DOHH2 (cell line): ENCODE results near the gene HMX3.

ENCODE experiments used
- H3F3A ChIP-seq: fragments of 200-600 bp; sonication (generic), shearing (Covaris generic); 2 replicates; pipeline ENCODE4 v1.6.0; 2016; ENCODE audit warnings: antibody characterized with exemption, mild to moderate bottlenecking; ENCODE audit not compliant: control insufficient read depth, insufficient read depth
- H3K27ac ChIP-seq: fragments of 200-600 bp; sonication (generic); 2 replicates; pipeline ENCODE4 v1.5.1; 2014; ENCODE audit warnings: low read depth, mild to moderate bottlenecking, low read length, moderate library complexity
- H3K27me3 ChIP-seq: fragments of 200-600 bp; sonication (generic); 2 replicates; pipeline ENCODE4 v1.6.1; 2014; ENCODE audit warnings: mild to moderate bottlenecking, low read length, mixed read lengths; ENCODE audit not compliant: control insufficient read depth
- H3K36me3 ChIP-seq: fragments of 200-600 bp; sonication (generic); 2 replicates; pipeline ENCODE4 v1.6.1; 2014; ENCODE audit warnings: mild to moderate bottlenecking, low read length, moderate library complexity, mixed read lengths; ENCODE audit not compliant: control insufficient read depth
- H3K4me1 ChIP-seq: fragments of 200-600 bp; sonication (generic); 2 replicates; pipeline ENCODE4 v1.6.1; 2014; ENCODE audit warnings: mild to moderate bottlenecking, low read length, mixed read lengths; ENCODE audit not compliant: control insufficient read depth
- H3K4me2 ChIP-seq: fragments of 200-600 bp; sonication (generic); 2 replicates; pipeline ENCODE4 v1.6.0; 2014; ENCODE audit warnings: mild to moderate bottlenecking, low read length, moderate library complexity
- H3K4me3 ChIP-seq: fragments of 200-600 bp; sonication (generic); 2 replicates; pipeline ENCODE4 v1.5.1; 2014; ENCODE audit warnings: mild to moderate bottlenecking, low read length, mixed read lengths
- H3K79me2 ChIP-seq: fragments of 200-600 bp; sonication (generic); 2 replicates; pipeline ENCODE4 v1.6.1; 2014; ENCODE audit warnings: mild to moderate bottlenecking, low read length, mixed read lengths; ENCODE audit not compliant: control insufficient read depth
- H3K9me2 ChIP-seq: fragments of 200-600 bp; sonication (generic); replicated peaks from 2 replicates; pipeline ENCODE4 v1.6.1; 2014; ENCODE audit warnings: mild to moderate bottlenecking, low read length, mixed read lengths; ENCODE audit not compliant: control insufficient read depth
- H3K9me3 ChIP-seq: fragments of 200-600 bp; sonication (generic); 2 replicates; pipeline ENCODE4 v1.6.1; 2014; ENCODE audit warnings: antibody characterized with exemption, low read length, mixed read lengths; ENCODE audit not compliant: control insufficient read depth, insufficient read depth
- H4K20me1 ChIP-seq: fragments of 200-600 bp; sonication (generic); 2 replicates; pipeline ENCODE4 v1.6.0; 2014; ENCODE audit warnings: low read depth, mild to moderate bottlenecking, antibody characterized with exemption, low read length, moderate library complexity; ENCODE audit not compliant: control insufficient read depth, insufficient read depth
- CTCF ChIP-seq: fragments of 200-600 bp; sonication (generic); IDR thresholded peaks from one replicate; pipeline ENCODE4 v1.5.1; 2014; ENCODE audit warnings: antibody characterized with exemption, mild to moderate bottlenecking, low read depth, low read length; ENCODE audit not compliant: poor library complexity, severe bottlenecking
- EZH2phosphoT487 ChIP-seq: fragments of 200-600 bp; sonication (generic); IDR thresholded peaks from 2 replicates; pipeline ENCODE4 v1.6.1; 2017; ENCODE audit warnings: borderline replicate concordance, mild to moderate bottlenecking, antibody characterized with exemption, low read length, moderate library complexity, mixed read lengths

HMX3 gene

GRCh38 chr10:123139165-123139520 is 3.4 kb downstream of the HMX3 start:
- Histone ChIP-seq H3K9me2 (no peaks in the 10 kb centered on the region), H3K79me2 (no peaks in the 10 kb centered on the region), H3K4me2 (no peak overlapping the region), H3K4me1 (no peaks in the 10 kb centered on the region), H4K20me1 (no peaks in the 10 kb centered on the region), H3K27ac (no peak overlapping the region), H3F3A (no peaks in the 10 kb centered on the region), H3K36me3 (no peaks in the 10 kb centered on the region), H3K9me3 (no peaks in the 10 kb centered on the region), H3K27me3 (peaks cover 37% of the 10 kb centered on the region), H3K4me3 (no peak overlapping the region)
- TF ChIP-seq CTCF, result no peak
- no peak for TF ChIP-seq EZH2phosphoT487

- H3K79me2 ChIP-seq, result no peaks in the 10 kb centered on the region
- no peak overlapping the region for H3K27ac ChIP-seq
- no peaks in the 10 kb centered on the region for H3K4me1 ChIP-seq
- peaks cover 42% of the 10 kb centered on the region for H3K27me3 ChIP-seq
- no peaks in the 10 kb centered on the region for H3F3A ChIP-seq
- H4K20me1 ChIP-seq, result no peaks in the 10 kb centered on the region
- no peaks in the 10 kb centered on the region for H3K36me3 ChIP-seq
- no peak for TF ChIP-seq EZH2phosphoT487
- no peaks in the 10 kb centered on the region for H3K9me2 ChIP-seq
- H3K4me3 ChIP-seq, result no peak overlapping the region
- no peaks in the 10 kb centered on the region for H3K9me3 ChIP-seq
- no peak overlapping the region for H3K4me2 ChIP-seq
Measured at GRCh38 chr10:123139521-123140163, 3.9 kb downstream of the HMX3 start.

GRCh38 chr10:123140164-123140982 is 4.6 kb downstream of the HMX3 start:
- Histone ChIP-seq H3K36me3 (no peaks in the 10 kb centered on the region), H3K4me3 (no peak overlapping the region), H3K4me2 (no peak overlapping the region), H3K27me3 (peaks cover 45% of the 10 kb centered on the region), H3K4me1 (no peaks in the 10 kb centered on the region), H4K20me1 (no peaks in the 10 kb centered on the region), H3F3A (no peaks in the 10 kb centered on the region), H3K9me3 (no peaks in the 10 kb centered on the region), H3K27ac (no peak overlapping the region), H3K9me2 (no peaks in the 10 kb centered on the region), H3K79me2 (no peaks in the 10 kb centered on the region)
- TF ChIP-seq EZH2phosphoT487, result no peak
- TF ChIP-seq CTCF, result no peak

GRCh38 chr10:123140983-123141390 is 5.2 kb downstream of the HMX3 start:
- Histone ChIP-seq H3F3A (no peaks in the 10 kb centered on the region), H3K36me3 (no peaks in the 10 kb centered on the region), H3K27me3 (peaks cover 45% of the 10 kb centered on the region), H3K9me3 (no peaks in the 10 kb centered on the region), H3K79me2 (no peaks in the 10 kb centered on the region), H3K4me3 (no peak overlapping the region), H3K4me1 (no peaks in the 10 kb centered on the region), H3K4me2 (no peak overlapping the region), H3K27ac (no peak overlapping the region), H4K20me1 (no peaks in the 10 kb centered on the region), H3K9me2 (no peaks in the 10 kb centered on the region)
- TF ChIP-seq CTCF (no peak), EZH2phosphoT487 (no peak)
